Tibial nerve (tissue), 4 donors: ENCODE data around the gene COA8. TPM values are rescaled to one million over a fixed set of nuclear protein-coding genes. Genes with fewer than 3 reads are reported as not detected.

Experiments
- DNase-seq, 2 donors: peaks; one replicate each; pipeline ENCODE4 v3.0.0-alpha.2; 2019; ENCODE audit warnings: low spot score in 2 of 2
- H3K27ac ChIP-seq, 4 donors: fragments of 200-600 bp; sonication (generic) in 3 of 4; one replicate each; pipeline ENCODE4 v1.5.1; 2017 to 2019; ENCODE audit warnings: mild to moderate bottlenecking in 1 of 4
- H3K27me3 ChIP-seq, 2 donors: fragments of 200-600 bp; sonication (generic) in 1 of 2; one replicate each; pipeline versions ENCODE4 v1.5.1 to v1.6.0; 2017 to 2019
- H3K36me3 ChIP-seq, 3 donors: fragments of 200-600 bp; sonication (generic); one replicate each; pipeline ENCODE4 v1.5.1; 2018 to 2019
- H3K4me1 ChIP-seq, 4 donors: fragments of 200-600 bp; sonication (generic) in 3 of 4; one replicate each; pipeline ENCODE4 v1.5.1; 2017 to 2019
- H3K4me3 ChIP-seq, 4 donors: fragments of 200-600 bp; sonication (generic) in 3 of 4; one replicate each; pipeline ENCODE4 v1.5.1; 2017 to 2019; ENCODE audit warnings: mild to moderate bottlenecking in 1 of 4, moderate library complexity in 1 of 4
- H3K9me3 ChIP-seq, 4 donors: fragments of 200-600 bp; sonication (generic) in 3 of 4; one replicate each; pipeline ENCODE4 v1.5.1; 2017 to 2019
- EP300 ChIP-seq, 2 donors: sonication (generic); formaldehyde crosslinking; IDR thresholded peaks; one replicate each; pipeline ENCODE4 v1.6.1; 2017; ENCODE audit warnings: antibody characterized with exemption in 2 of 2, mild to moderate bottlenecking in 1 of 2
- POLR2A ChIP-seq, 2 donors: fragments of 450-650 bp; IDR thresholded peaks; one replicate each; pipeline ENCODE4 v1.6.1; 2017; ENCODE audit warnings: antibody characterized with exemption in 2 of 2, mild to moderate bottlenecking in 2 of 2, moderate library complexity in 2 of 2
- WGBS, 2 donors: methylation state at CpG; one replicate each; pipeline ENCODE4 v1.1.5; 2018; 5-methylcytosine and 5-hydroxymethylcytosine counted together
- total RNA-seq, 4 donors: library from RNA; depleted of rRNA; stranded (reverse); fragments of >200 nt; gene quantifications; one replicate each; pipeline ENCODE4 v1.1.0, GENCODE V29; 2016
- TF ChIP-seq, protein P1 (sequence below), 5 experiments: fragments of 200-600 bp in 3 of 5; fragments of 450-650 bp in 2 of 5; sonication (generic) in 3 of 5; IDR thresholded peaks; one replicate each; pipeline ENCODE4 v1.5.1; 2016 to 2019; ENCODE audit warnings: antibody characterized with exemption in 5 of 5, mild to moderate bottlenecking in 3 of 5, moderate library complexity in 2 of 5

COA8 gene
- total RNA-seq, 4 donors from 2014 or later, result 7.2 to 31.6 (median 12.3) TPM

DNA sequence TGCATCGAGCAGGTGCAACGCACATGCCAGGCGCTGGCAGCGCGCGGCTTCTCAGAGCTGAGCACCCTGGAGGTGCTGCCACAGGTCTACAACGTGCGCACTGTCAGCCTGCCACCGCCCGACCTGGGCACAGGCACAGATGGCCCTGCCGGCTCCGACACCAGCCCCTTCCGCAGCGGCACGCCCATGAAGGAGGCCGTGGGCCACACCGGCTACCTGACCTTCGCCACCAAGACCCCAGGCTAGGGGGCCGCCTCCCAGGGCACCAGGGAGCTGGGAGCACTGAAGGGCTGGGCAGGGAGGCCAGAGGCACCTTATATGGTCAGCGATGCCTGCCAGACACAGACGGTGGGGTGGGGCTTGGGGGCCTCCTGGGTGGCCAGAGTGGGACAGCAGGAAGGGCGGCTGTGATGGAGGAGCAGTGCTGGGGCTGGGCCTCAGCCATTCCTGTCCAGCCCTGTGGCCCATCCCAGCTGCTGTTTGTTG is 28.1 kb upstream of the COA8 start:
- DNase-seq, result no peak
- WGBS, 2 donors, result 84 to 86% methylated on average over 12 to 21 of the region's 22 CpGs
- peaks cover 0 to 69% (median 26%) of the 10 kb centered on the region in 4 donors for H3K4me1 ChIP-seq
- H3K27me3 ChIP-seq, result no peaks in the 10 kb centered on the region
- no peak overlapping the region for H3K4me3 ChIP-seq
- peak overlapping the region in 2 of 4 donors; percentile 9 to 53 for H3K27ac ChIP-seq
- TF ChIP-seq, protein P1, sequence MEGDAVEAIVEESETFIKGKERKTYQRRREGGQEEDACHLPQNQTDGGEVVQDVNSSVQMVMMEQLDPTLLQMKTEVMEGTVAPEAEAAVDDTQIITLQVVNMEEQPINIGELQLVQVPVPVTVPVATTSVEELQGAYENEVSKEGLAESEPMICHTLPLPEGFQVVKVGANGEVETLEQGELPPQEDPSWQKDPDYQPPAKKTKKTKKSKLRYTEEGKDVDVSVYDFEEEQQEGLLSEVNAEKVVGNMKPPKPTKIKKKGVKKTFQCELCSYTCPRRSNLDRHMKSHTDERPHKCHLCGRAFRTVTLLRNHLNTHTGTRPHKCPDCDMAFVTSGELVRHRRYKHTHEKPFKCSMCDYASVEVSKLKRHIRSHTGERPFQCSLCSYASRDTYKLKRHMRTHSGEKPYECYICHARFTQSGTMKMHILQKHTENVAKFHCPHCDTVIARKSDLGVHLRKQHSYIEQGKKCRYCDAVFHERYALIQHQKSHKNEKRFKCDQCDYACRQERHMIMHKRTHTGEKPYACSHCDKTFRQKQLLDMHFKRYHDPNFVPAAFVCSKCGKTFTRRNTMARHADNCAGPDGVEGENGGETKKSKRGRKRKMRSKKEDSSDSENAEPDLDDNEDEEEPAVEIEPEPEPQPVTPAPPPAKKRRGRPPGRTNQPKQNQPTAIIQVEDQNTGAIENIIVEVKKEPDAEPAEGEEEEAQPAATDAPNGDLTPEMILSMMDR (IDR thresholded peaks at IDR 0.05), result no peak
- no peak for TF ChIP-seq EP300 (IDR thresholded peaks at IDR 0.05)
- TF ChIP-seq POLR2A (IDR thresholded peaks at IDR 0.05), result no peak
- no peaks in the 10 kb centered on the region for H3K9me3 ChIP-seq
- peaks cover 0 to 65% (median 0%) of the 10 kb centered on the region in 3 donors for H3K36me3 ChIP-seq

DNA sequence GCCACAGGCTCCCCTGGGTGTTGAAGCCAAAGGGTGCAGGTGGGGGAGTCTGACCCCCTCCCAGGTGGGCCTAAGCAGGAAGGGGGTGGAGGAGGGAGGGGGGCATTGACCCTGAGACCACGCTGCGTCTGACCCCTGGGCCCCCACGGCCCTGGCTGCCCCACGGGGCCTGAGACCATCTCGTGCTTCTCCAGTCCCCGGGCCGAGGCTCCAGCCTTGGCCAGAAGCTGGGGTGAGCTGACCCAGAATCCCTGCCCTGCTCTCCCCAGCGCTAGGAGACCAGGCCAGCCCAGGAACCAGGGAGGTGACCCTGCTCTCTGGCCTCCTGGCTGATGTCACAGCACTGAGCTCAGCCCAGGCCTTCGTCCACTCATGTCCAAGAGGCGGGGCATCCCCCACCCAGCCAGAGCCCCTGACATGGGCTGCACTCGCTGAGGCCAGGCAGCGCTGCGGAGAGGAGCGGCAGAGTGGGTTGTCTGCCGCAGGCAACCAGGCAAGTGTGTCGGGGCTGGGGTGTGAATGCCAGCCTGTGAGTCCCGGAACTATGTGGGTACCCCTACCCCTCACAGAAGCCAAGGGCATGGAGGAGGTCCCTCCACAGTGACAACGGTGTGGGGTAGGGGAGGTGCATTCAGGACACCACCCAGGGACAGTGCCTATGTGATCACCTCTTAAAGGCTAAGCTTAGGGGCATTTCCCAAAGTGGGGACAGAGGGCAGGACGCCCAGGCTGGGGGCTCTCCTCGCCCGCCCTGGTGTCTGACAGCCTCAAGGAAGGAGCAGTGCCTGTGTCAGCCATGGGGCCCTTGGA is 27.5 kb upstream of the COA8 start:
- DNase-seq, result no peak
- Histone ChIP-seq H3K4me3 (no peak overlapping the region), H3K27ac (peak overlapping the region in 3 of 4 donors; percentile 9 to 70 (median 53)), H3K27me3 (no peaks in the 10 kb centered on the region), H3K4me1 (peaks cover under 1 to 69% (median 25%) of the 10 kb centered on the region in 4 donors), H3K36me3 (peaks cover 0 to 65% (median 0%) of the 10 kb centered on the region in 3 donors), H3K9me3 (no peaks in the 10 kb centered on the region)
- 58 to 74% methylated on average over 13 to 14 of the region's 21 CpGs for WGBS, 2 donors
- TF ChIP-seq EP300 (IDR thresholded peaks at IDR 0.05), result no peak
- TF ChIP-seq POLR2A (IDR thresholded peaks at IDR 0.05), result no peak
- TF ChIP-seq, protein P1 (IDR thresholded peaks at IDR 0.05), result no peak

DNA sequence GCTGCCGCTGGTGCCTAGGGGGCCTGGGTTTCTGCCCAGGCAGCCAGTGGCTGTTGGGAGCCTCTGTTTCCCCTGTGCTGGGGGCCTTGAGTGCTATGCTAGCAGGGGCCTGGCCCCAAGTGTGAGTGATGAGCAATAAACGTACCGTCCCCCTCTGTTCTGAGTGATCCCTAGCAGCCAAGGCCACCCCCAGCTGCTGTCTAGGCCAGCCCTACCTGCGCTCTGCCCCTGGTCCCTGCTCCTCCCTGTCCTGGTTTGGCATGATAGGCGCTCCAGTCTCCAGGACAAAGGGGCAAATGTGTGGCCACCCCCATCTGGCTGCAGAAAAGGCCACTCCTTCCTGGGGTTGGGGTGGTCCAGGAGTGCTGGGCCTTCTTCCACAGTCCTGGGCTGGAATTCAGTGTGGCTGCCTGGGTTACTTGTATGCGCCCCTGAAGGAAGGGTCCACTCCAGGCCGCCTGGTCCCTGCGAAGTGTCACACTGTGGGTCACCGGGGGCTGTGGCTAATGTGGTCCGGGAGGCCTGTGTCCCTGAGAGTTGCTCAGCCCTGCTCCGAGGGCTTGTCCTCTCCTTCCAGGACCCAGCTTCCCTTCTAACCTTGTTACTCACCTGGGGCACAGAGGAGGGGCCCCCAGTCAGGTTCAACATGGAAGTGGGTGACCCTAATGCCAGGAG is 26.7 kb upstream of the COA8 start:
- DNase-seq, result no peak
- 80 to 100% methylated on average over 1 to 11 of the region's 11 CpGs for WGBS, 2 donors
- H3K36me3 ChIP-seq, result peaks cover 0 to 58% (median 0%) of the 10 kb centered on the region in 3 donors
- no peaks in the 10 kb centered on the region for H3K27me3 ChIP-seq
- peak overlapping the region in 3 of 4 donors; percentile 9 to 70 (median 53) for H3K27ac ChIP-seq
- H3K4me1 ChIP-seq, result peaks cover 3 to 69% (median 28%) of the 10 kb centered on the region in 4 donors
- no peaks in the 10 kb centered on the region for H3K9me3 ChIP-seq
- TF ChIP-seq POLR2A (IDR thresholded peaks at IDR 0.05) (no peak), EP300 (IDR thresholded peaks at IDR 0.05) (no peak)
- TF ChIP-seq, protein P1 (IDR thresholded peaks at IDR 0.05), result no peak
- no peak overlapping the region for H3K4me3 ChIP-seq

DNA sequence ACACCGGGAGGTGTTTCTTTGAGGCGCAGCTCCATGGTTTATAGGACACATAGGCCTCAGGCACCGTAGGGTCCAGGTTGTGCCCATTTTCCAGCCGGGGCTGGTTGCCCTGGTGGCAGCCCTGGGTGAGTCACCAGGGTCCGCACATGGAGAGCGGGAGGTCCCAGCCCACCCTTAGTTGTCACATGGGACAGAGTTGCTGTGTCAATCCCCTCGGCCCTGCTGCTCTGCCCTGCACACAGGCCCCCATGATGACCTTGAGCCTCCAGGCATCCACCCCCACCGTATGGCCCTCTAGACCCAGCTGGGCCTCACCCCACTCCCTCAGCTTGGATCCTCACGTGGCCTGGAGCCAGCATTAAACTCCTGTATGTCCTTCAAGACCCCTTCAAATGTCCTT is 26.1 kb upstream of the COA8 start:
- 72 to 76% methylated on average over 9 of the region's 9 CpGs for WGBS, 2 donors
- Histone ChIP-seq H3K27me3 (no peaks in the 10 kb centered on the region), H3K4me3 (no peak overlapping the region), H3K36me3 (peaks cover 0 to 51% (median 0%) of the 10 kb centered on the region in 3 donors), H3K9me3 (no peaks in the 10 kb centered on the region), H3K27ac (peak overlapping the region in 2 of 4 donors; percentile 25 to 94), H3K4me1 (peaks cover 3 to 69% (median 35%) of the 10 kb centered on the region in 4 donors)
- no peak for TF ChIP-seq POLR2A (IDR thresholded peaks at IDR 0.05)
- no peak for TF ChIP-seq EP300 (IDR thresholded peaks at IDR 0.05)
- TF ChIP-seq, protein P1 (IDR thresholded peaks at IDR 0.05), result no peak
- no peak for DNase-seq
